ENCODE results near the gene SLC39A11. TPM values are rescaled to one million over a fixed set of nuclear protein-coding genes. Genes with fewer than 3 reads are reported as not detected.

The SLC39A11 gene
- total RNA-seq, 2 donors from 2014 or later: 18.1 to 20.1 TPM

- no peak overlapping the region for H3K4me3 Mint-ChIP-seq
- Histone ChIP-seq H3K9me3 (ENCODE audit: control insufficient read depth, low read length) (no peaks in the 10 kb centered on the region), H3K36me3 (ENCODE audit: control insufficient read depth, insufficient read depth, low read length) (no peaks in the 10 kb centered on the region), H3K9ac (ENCODE audit: extremely low read depth, low read length, poor library complexity, severe bottlenecking) (no peak overlapping the region), H3K27me3 (ENCODE audit: control insufficient read depth, insufficient read depth, low read length, poor library complexity, severe bottlenecking) (no peaks in the 10 kb centered on the region), H3K4me3 (ENCODE audit: low read length) (no peak overlapping the region), H3K27ac (ENCODE audit: low read depth, low read length) (no peak overlapping the region), H3K4me1 (ENCODE audit: control insufficient read depth, insufficient read depth, low read length) (no peaks in the 10 kb centered on the region)
- H3K27me3 Mint-ChIP-seq (ENCODE audit: insufficient read depth): no peaks in the 10 kb centered on the region
- peaks cover 11% of the 10 kb centered on the region for H3K9me3 Mint-ChIP-seq
- H3K27ac Mint-ChIP-seq: no peak overlapping the region
- WGBS, 2 experiments (ENCODE audit: insufficient coverage in 1 of 2, insufficient read length in 1 of 2): 79 to 84% methylated on average over 4 to 5 of the region's 5 CpGs
- H3K4me1 Mint-ChIP-seq: no peaks in the 10 kb centered on the region
- DNase-seq: no peak
- H3K36me3 Mint-ChIP-seq (ENCODE audit: low read depth): no peaks in the 10 kb centered on the region
- no peak for TF ChIP-seq CTCF (conservative IDR thresholded peaks at IDR 0.05)
Measured at GRCh38 chr17:73042225-73042624, 50.3 kb downstream of the SLC39A11 start.

GRCh38 chr17:73039282-73039681 is 53.2 kb downstream of the SLC39A11 start:
- H3K27ac Mint-ChIP-seq: no peak overlapping the region
- Histone ChIP-seq H3K9ac (ENCODE audit: extremely low read depth, low read length, poor library complexity, severe bottlenecking) (no peak overlapping the region), H3K9me3 (ENCODE audit: control insufficient read depth, low read length) (no peaks in the 10 kb centered on the region), H3K36me3 (ENCODE audit: control insufficient read depth, insufficient read depth, low read length) (no peaks in the 10 kb centered on the region), H3K27me3 (ENCODE audit: control insufficient read depth, insufficient read depth, low read length, poor library complexity, severe bottlenecking) (no peaks in the 10 kb centered on the region), H3K4me3 (ENCODE audit: low read length) (no peak overlapping the region), H3K4me1 (ENCODE audit: control insufficient read depth, insufficient read depth, low read length) (no peaks in the 10 kb centered on the region), H3K27ac (ENCODE audit: low read depth, low read length) (no peak overlapping the region)
- H3K27me3 Mint-ChIP-seq (ENCODE audit: insufficient read depth): peaks cover 2% of the 10 kb centered on the region
- H3K9me3 Mint-ChIP-seq: peaks cover 11% of the 10 kb centered on the region
- H3K4me1 Mint-ChIP-seq: no peaks in the 10 kb centered on the region
- WGBS, 2 experiments (ENCODE audit: insufficient coverage in 1 of 2, insufficient read length in 1 of 2): 95 to 98% methylated on average over 8 to 9 of the region's 9 CpGs
- no peak overlapping the region for H3K4me3 Mint-ChIP-seq
- H3K36me3 Mint-ChIP-seq (ENCODE audit: low read depth): no peaks in the 10 kb centered on the region
- DNase-seq: no peak
- TF ChIP-seq CTCF (conservative IDR thresholded peaks at IDR 0.05): no peak

GRCh38 chr17:73031472-73031871 is 61.0 kb downstream of the SLC39A11 start:
- no peaks in the 10 kb centered on the region for H3K9me3 Mint-ChIP-seq
- H3K27me3 ChIP-seq (ENCODE audit: control insufficient read depth, insufficient read depth, low read length, poor library complexity, severe bottlenecking): no peaks in the 10 kb centered on the region
- H3K4me3 ChIP-seq (ENCODE audit: low read length): no peak overlapping the region
- peaks cover 11% of the 10 kb centered on the region for H3K4me1 ChIP-seq (ENCODE audit: control insufficient read depth, insufficient read depth, low read length)
- H3K9me3 ChIP-seq (ENCODE audit: control insufficient read depth, low read length): no peaks in the 10 kb centered on the region
- H3K27ac Mint-ChIP-seq: no peak overlapping the region
- no peak for TF ChIP-seq CTCF (conservative IDR thresholded peaks at IDR 0.05)
- peaks cover 2% of the 10 kb centered on the region for H3K27me3 Mint-ChIP-seq (ENCODE audit: insufficient read depth)
- DNase-seq: peak; percentile 32
- no peak overlapping the region for H3K4me3 Mint-ChIP-seq
- 91 to 96% methylated on average over 7 to 8 of the region's 8 CpGs for WGBS, 2 experiments (ENCODE audit: insufficient coverage in 1 of 2, insufficient read length in 1 of 2)
- no peaks in the 10 kb centered on the region for H3K36me3 ChIP-seq (ENCODE audit: control insufficient read depth, insufficient read depth, low read length)
- no peaks in the 10 kb centered on the region for H3K36me3 Mint-ChIP-seq (ENCODE audit: low read depth)
- H3K27ac ChIP-seq (ENCODE audit: low read depth, low read length): no peak overlapping the region
- H3K9ac ChIP-seq (ENCODE audit: extremely low read depth, low read length, poor library complexity, severe bottlenecking): no peak overlapping the region
- peaks cover 14% of the 10 kb centered on the region for H3K4me1 Mint-ChIP-seq
